22Rv1 (cell line): ENCODE measurements around the gene PTPRM.

Source experiments
- ZFX ChIP-seq: fragments of 450-650 bp; IDR thresholded peaks from 2 replicates; pipeline ENCODE4 v1.6.1; 2017; ENCODE audit warnings: antibody characterized with exemption, borderline replicate concordance
- TF ChIP-seq, protein P1 (sequence below): fragments of 450-650 bp; IDR thresholded peaks from 2 replicates; pipeline ENCODE4 v1.5.1; 2017; ENCODE audit warnings: mild to moderate bottlenecking

DNA sequence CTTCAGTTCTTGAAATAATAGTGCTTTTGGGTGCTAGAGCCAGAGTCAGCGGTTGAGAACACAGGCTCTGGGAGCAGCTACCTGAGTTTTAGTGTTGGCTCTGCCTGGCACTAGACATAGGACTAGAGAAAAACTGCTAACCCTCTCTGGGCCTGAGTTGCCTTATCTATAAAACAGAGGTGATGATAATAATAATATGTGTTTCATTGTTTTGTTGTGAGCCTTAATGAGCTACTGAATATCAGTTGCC is 391.7 kb downstream of the PTPRM start:
- TF ChIP-seq, protein P1, sequence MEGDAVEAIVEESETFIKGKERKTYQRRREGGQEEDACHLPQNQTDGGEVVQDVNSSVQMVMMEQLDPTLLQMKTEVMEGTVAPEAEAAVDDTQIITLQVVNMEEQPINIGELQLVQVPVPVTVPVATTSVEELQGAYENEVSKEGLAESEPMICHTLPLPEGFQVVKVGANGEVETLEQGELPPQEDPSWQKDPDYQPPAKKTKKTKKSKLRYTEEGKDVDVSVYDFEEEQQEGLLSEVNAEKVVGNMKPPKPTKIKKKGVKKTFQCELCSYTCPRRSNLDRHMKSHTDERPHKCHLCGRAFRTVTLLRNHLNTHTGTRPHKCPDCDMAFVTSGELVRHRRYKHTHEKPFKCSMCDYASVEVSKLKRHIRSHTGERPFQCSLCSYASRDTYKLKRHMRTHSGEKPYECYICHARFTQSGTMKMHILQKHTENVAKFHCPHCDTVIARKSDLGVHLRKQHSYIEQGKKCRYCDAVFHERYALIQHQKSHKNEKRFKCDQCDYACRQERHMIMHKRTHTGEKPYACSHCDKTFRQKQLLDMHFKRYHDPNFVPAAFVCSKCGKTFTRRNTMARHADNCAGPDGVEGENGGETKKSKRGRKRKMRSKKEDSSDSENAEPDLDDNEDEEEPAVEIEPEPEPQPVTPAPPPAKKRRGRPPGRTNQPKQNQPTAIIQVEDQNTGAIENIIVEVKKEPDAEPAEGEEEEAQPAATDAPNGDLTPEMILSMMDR, result no peak
- TF ChIP-seq ZFX, result no peak
